Mesendoderm (in vitro differentiated cells): Measurements from ENCODE around the gene KRT5. TPM values are rescaled to one million over a fixed set of nuclear protein-coding genes. Genes with fewer than 3 reads are reported as not detected.
A peak's percentile ranks its signal among the peaks of the same experiment; 100 is the strongest.

Source experiments
- DNase-seq: peaks from one replicate; pipeline ENCODE4 v3.0.0; 2013
- H2AK5ac ChIP-seq: 2 replicates; pipeline ENCODE4 v1.6.1; 2013; ENCODE audit warnings: low read length, inconsistent platforms
- H2BK120ac ChIP-seq: 2 replicates; pipeline ENCODE4 v1.6.1; 2013; ENCODE audit warnings: low read depth, mild to moderate bottlenecking, low read length, moderate library complexity, mixed read lengths
- H2BK15ac ChIP-seq: replicated peaks from 2 replicates; pipeline ENCODE4 v1.6.1; 2013; ENCODE audit warnings: low read depth, mild to moderate bottlenecking, moderate library complexity
- H2BK5ac ChIP-seq: 2 replicates; pipeline ENCODE4 v1.6.1; 2013; ENCODE audit warnings: low read length, inconsistent platforms
- H3K18ac ChIP-seq: 2 replicates; pipeline ENCODE4 v1.6.1; 2013; ENCODE audit warnings: mild to moderate bottlenecking, low read length, mixed read lengths
- H3K23ac ChIP-seq: one replicate; pipeline ENCODE4 v1.6.1; 2013; ENCODE audit warnings: low read length
- H3K27ac ChIP-seq: 2 replicates; pipeline ENCODE4 v1.5.1; 2013; ENCODE audit warnings: low read depth, mild to moderate bottlenecking, inconsistent platforms, low read length, moderate library complexity
- H3K27me3 ChIP-seq: 2 replicates; pipeline ENCODE4 v1.6.1; 2013; ENCODE audit warnings: low read length, control low read depth, mild to moderate bottlenecking, inconsistent platforms; ENCODE audit not compliant: insufficient read depth, poor library complexity
- H3K36me3 ChIP-seq: 2 replicates; pipeline ENCODE4 v1.6.1; 2013; ENCODE audit warnings: low read length, inconsistent platforms; ENCODE audit not compliant: control insufficient read depth, insufficient read depth
- H3K4ac ChIP-seq: one replicate; pipeline ENCODE4 v1.6.1; 2013; ENCODE audit warnings: low read depth, mild to moderate bottlenecking, low read length, moderate library complexity
- H3K4me1 ChIP-seq: 2 replicates; pipeline ENCODE4 v1.6.1; 2013; ENCODE audit warnings: low read depth, low read length, inconsistent platforms; ENCODE audit not compliant: control insufficient read depth
- H3K4me2 ChIP-seq: 2 replicates; pipeline ENCODE4 v1.6.1; 2013; ENCODE audit warnings: low read length
- H3K4me3 ChIP-seq: 2 replicates; pipeline ENCODE4 v1.5.1; 2013; ENCODE audit warnings: mild to moderate bottlenecking, low read length
- H3K56ac ChIP-seq: one replicate; pipeline ENCODE4 v1.6.1; 2013; ENCODE audit warnings: low read length
- H3K79me1 ChIP-seq: 2 replicates; pipeline ENCODE4 v1.6.1; 2013; ENCODE audit warnings: low read length, inconsistent platforms
- H3K79me2 ChIP-seq: 2 replicates; pipeline ENCODE4 v1.6.1; 2013; ENCODE audit warnings: mild to moderate bottlenecking, low read length; ENCODE audit not compliant: control insufficient read depth, insufficient read depth
- H3K9ac ChIP-seq: 2 replicates; pipeline ENCODE4 v1.6.1; 2013; ENCODE audit warnings: low read length, inconsistent platforms
- H4K5ac ChIP-seq: one replicate; pipeline ENCODE4 v1.6.1; 2013; ENCODE audit warnings: low read length
- H4K8ac ChIP-seq: one replicate; pipeline ENCODE4 v1.6.1; 2013; ENCODE audit warnings: low read depth, mild to moderate bottlenecking, control low read depth, low read length, moderate library complexity
- WGBS: extraction: QIAGEN DNeasy Blood & Tissue Kit; methylation state at CpG from one replicate; pipeline ENCODE4 v1.1.7; 2013; ENCODE audit warnings: low lambda C conversion rate, missing lambda C conversion rate; ENCODE audit not compliant: insufficient coverage; ENCODE audit errors: extremely low coverage; 5-methylcytosine and 5-hydroxymethylcytosine counted together
- polyA plus RNA-seq, 2 experiments: library from polyadenylated mRNA; stranded (reverse); fragments of 200-250 nt; gene quantifications; one replicate each; pipeline ENCODE4 v1.2.3, GENCODE V29; 2013

The KRT5 gene
- 0.04 TPM for polyA plus RNA-seq (2013, experiment 1 of 2)
- polyA plus RNA-seq (2013, experiment 2 of 2) = 0.03 TPM

DNA sequence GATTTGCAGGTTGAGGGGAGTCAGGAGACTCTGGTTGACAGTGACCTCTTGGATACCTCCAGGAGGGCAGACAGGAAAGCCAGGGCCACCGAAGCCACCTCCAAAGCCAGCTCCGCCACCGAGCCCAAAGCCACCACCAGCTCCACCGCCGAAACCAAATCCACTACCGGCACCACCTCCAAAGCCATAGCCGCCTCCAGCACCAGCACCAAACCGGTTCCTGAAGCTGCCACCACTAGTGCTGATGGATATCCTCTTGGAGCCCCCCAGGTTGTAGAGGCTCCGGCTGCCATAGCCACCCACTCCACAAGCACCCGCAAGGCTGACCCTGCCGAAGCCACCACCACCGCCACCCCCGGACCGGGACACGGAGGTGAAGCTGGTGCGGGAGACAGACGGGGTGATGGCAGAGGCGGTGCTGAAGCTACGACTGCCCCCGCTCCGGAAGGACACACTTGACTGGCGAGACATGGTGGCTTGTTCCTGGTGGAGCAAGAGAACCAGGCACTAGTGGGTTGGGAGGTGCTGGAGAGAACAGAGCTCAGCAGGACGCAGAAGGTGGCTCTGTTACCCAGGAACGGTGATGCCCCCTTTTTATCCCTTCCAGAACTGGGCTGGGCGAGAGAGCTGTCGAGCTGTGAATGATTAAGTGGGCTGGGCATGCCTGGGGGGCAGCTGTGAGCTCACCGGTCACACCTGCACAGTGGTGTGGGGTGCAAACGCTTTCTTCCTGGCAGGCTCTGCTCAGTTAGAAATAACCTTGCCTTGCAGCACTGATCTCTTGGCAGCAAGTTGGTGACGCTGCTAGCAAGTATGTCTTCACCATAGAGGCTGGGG lies at the start of gene KRT5:
TSS of gene KRT5 (minus strand) at position 569 of the 837 bp plus-strand sequence. CDS start at position 471, 98 bp downstream.
- Histone ChIP-seq H3K27me3 (no peaks in the 10 kb centered on the region), H3K9ac (no peak within 1 kb of the TSS), H2AK5ac (no peak within 1 kb of the TSS), H4K5ac (no peak within 1 kb of the TSS), H2BK120ac (no peak within 1 kb of the TSS), H3K4me1 (no peaks in the 10 kb centered on the region), H3K27ac (no peak within 1 kb of the TSS), H3K23ac (peak within 1 kb of the TSS; percentile 24), H3K4ac (no peak within 1 kb of the TSS), H3K4me3 (no peak within 1 kb of the TSS), H2BK5ac (no peak within 1 kb of the TSS), H2BK15ac (no peak within 1 kb of the TSS), H3K79me1 (no peaks in the 10 kb centered on the region), H3K36me3 (no peaks in the 10 kb centered on the region), H3K56ac (no peak within 1 kb of the TSS), H3K79me2 (no peaks in the 10 kb centered on the region), H4K8ac (no peak within 1 kb of the TSS), H3K18ac (no peak within 1 kb of the TSS), H3K4me2 (no peak within 1 kb of the TSS)
- DNase-seq = no peak
- WGBS = no CpG with 5 or more reads among the region's 29 CpGs

GRCh38 chr12:52568111-52568510 lies 47.9 kb upstream of the KRT5 start:
- WGBS = no CpG with 5 or more reads among the region's 12 CpGs
- Histone ChIP-seq H2BK120ac (no peak overlapping the region), H3K4me2 (no peak overlapping the region), H3K79me2 (no peaks in the 10 kb centered on the region), H3K27ac (no peak overlapping the region), H4K8ac (no peak overlapping the region), H3K4me3 (no peak overlapping the region), H2BK15ac (no peak overlapping the region), H3K18ac (no peak overlapping the region), H2AK5ac (no peak overlapping the region), H3K9ac (no peak overlapping the region), H3K36me3 (no peaks in the 10 kb centered on the region), H2BK5ac (no peak overlapping the region), H3K79me1 (no peaks in the 10 kb centered on the region), H3K4ac (no peak overlapping the region), H3K23ac (no peak overlapping the region), H4K5ac (no peak overlapping the region), H3K4me1 (no peaks in the 10 kb centered on the region), H3K27me3 (no peaks in the 10 kb centered on the region), H3K56ac (no peak overlapping the region)
- DNase-seq = no peak

GRCh38 chr12:52566847-52567291 lies 46.7 kb upstream of the KRT5 start:
- no peak overlapping the region for H3K4ac ChIP-seq
- H3K4me1 ChIP-seq = no peaks in the 10 kb centered on the region
- no peak overlapping the region for H3K27ac ChIP-seq
- no peak overlapping the region for H3K9ac ChIP-seq
- no peak overlapping the region for H2BK120ac ChIP-seq
- H3K79me1 ChIP-seq = no peaks in the 10 kb centered on the region
- no peaks in the 10 kb centered on the region for H3K36me3 ChIP-seq
- no peak overlapping the region for H4K8ac ChIP-seq
- H3K18ac ChIP-seq = no peak overlapping the region
- H3K4me3 ChIP-seq = no peak overlapping the region
- no peaks in the 10 kb centered on the region for H3K27me3 ChIP-seq
- H3K79me2 ChIP-seq = no peaks in the 10 kb centered on the region
- H2BK5ac ChIP-seq = no peak overlapping the region
- no peak overlapping the region for H3K23ac ChIP-seq
- DNase-seq = peak; percentile 64
- no peak overlapping the region for H3K4me2 ChIP-seq
- no peak overlapping the region for H2BK15ac ChIP-seq
- no peak overlapping the region for H4K5ac ChIP-seq
- no CpG with 5 or more reads among the region's 8 CpGs for WGBS
- H2AK5ac ChIP-seq = no peak overlapping the region
- H3K56ac ChIP-seq = no peak overlapping the region

DNA sequence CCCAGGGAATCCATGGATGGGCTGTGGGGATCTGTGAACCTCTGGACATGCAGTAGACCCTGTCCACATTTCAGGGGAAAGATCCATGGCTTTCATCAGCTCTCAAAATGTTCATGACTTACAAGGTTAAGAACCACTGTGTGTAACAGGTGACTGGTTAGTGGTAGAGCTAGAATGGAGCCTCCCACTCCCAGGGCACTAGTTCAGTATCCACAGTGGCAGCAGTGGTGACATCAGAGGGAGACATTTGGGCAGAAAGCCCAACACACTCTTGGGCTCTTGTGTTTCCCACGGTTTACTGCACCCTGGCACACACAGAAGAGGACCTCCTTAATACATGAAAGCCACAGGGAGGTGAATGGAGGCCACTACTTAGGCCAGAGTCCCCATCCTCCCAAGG lies 44.4 kb upstream of the KRT5 start:
- Histone ChIP-seq H3K79me2 (no peaks in the 10 kb centered on the region), H2BK5ac (no peak overlapping the region), H3K18ac (no peak overlapping the region), H3K56ac (no peak overlapping the region), H3K9ac (no peak overlapping the region), H4K5ac (no peak overlapping the region), H4K8ac (no peak overlapping the region), H3K27me3 (no peaks in the 10 kb centered on the region), H2AK5ac (no peak overlapping the region), H3K36me3 (no peaks in the 10 kb centered on the region), H3K79me1 (no peaks in the 10 kb centered on the region), H3K27ac (no peak overlapping the region), H3K4me1 (no peaks in the 10 kb centered on the region), H2BK15ac (no peak overlapping the region), H3K4ac (no peak overlapping the region), H3K23ac (no peak overlapping the region), H2BK120ac (no peak overlapping the region), H3K4me3 (no peak overlapping the region), H3K4me2 (no peak overlapping the region)
- WGBS = no CpG with 5 or more reads among the region's 1 CpG
- DNase-seq = no peak

DNA sequence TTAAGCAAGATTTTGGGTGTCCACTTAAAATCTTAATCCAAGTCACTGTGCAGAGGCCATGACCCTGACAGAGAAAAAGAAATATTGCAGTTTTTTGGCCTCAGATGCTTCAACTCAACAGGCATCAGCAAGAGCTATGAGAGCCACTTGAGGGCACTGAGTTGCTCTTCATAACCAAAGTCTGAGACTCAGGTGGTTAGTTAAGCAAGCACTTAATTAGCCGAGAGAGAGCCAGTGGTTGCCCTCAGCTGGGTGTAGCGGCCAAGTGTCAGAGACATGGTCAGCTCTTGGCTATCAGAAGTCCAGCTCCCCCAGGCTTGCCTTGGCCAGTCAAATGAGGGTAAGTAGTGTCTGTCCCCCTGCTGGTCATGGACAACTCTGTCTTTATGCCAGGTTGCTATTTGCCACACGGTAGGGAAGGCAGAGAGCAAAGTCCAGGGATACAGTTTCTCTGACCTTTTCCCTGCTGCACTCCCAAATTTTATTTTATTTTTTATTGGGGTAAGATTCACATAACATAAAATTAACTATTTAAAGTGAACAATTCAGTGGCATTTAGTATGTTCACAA lies 41.8 kb upstream of the KRT5 start:
- Histone ChIP-seq H3K79me1 (no peaks in the 10 kb centered on the region), H3K27me3 (no peaks in the 10 kb centered on the region), H3K4me3 (no peak overlapping the region), H3K23ac (no peak overlapping the region), H2BK5ac (no peak overlapping the region), H2AK5ac (no peak overlapping the region), H3K27ac (no peak overlapping the region), H3K4me1 (no peaks in the 10 kb centered on the region), H3K56ac (no peak overlapping the region), H3K4ac (no peak overlapping the region), H3K36me3 (no peaks in the 10 kb centered on the region), H3K9ac (no peak overlapping the region), H2BK15ac (no peak overlapping the region), H3K79me2 (no peaks in the 10 kb centered on the region), H4K5ac (no peak overlapping the region), H2BK120ac (no peak overlapping the region), H3K18ac (no peak overlapping the region), H4K8ac (no peak overlapping the region), H3K4me2 (no peak overlapping the region)
- DNase-seq = peak; percentile 47
- no CpG with 5 or more reads among the region's 3 CpGs for WGBS
